ENCODE results near the gene NT5C1A.

NT5C1A gene

GRCh38 chr1:39689214-39689613 is 17.3 kb upstream of the NT5C1A start:
- no peak for DNase-seq

GRCh38 chr1:39688706-39689105 is 16.8 kb upstream of the NT5C1A start:
- no peak for DNase-seq

- no peak for DNase-seq
These were observed 15.3 kb upstream of the NT5C1A start for GRCh38 chr1:39687243-39687642.

- no peak for DNase-seq
These were observed 13.2 kb upstream of the NT5C1A start for GRCh38 chr1:39685071-39685470.

GRCh38 chr1:39684313-39684664 is 12.4 kb upstream of the NT5C1A start:
- no peak for DNase-seq

GRCh38 chr1:39683591-39684312 is 11.8 kb upstream of the NT5C1A start:
- DNase-seq, result no peak

GRCh38 chr1:39681999-39682398 is 10.1 kb upstream of the NT5C1A start:
- no peak for DNase-seq

- no peak for DNase-seq
These were observed 9.4 kb upstream of the NT5C1A start for GRCh38 chr1:39681294-39681693.

GRCh38 chr1:39680751-39681150 is 8.8 kb upstream of the NT5C1A start:
- no peak for DNase-seq

GRCh38 chr1:39679821-39680220 is 7.9 kb upstream of the NT5C1A start:
- no peak for DNase-seq

- no peak for DNase-seq
These were observed 7.0 kb upstream of the NT5C1A start for GRCh38 chr1:39678889-39679288.

GRCh38 chr1:39677645-39678044 is 5.7 kb upstream of the NT5C1A start:
- no peak for DNase-seq

GRCh38 chr1:39676948-39677548 is 5.1 kb upstream of the NT5C1A start:
- no peak for DNase-seq

- no peak for DNase-seq
These were observed 3.3 kb upstream of the NT5C1A start for GRCh38 chr1:39675220-39675619.

GRCh38 chr1:39673215-39673614 is 1.3 kb upstream of the NT5C1A start:
- DNase-seq, result no peak

GRCh38 chr1:39672551-39672947 is 642 bp upstream of the NT5C1A start:
- DNase-seq, result no peak

GRCh38 chr1:39671433-39671792 is 494 bp downstream of the NT5C1A start:
- DNase-seq, result no peak

- DNase-seq, result no peak
These were observed 1.2 kb downstream of the NT5C1A start for GRCh38 chr1:39670689-39671088.

- DNase-seq, result no peak
These were observed 3.0 kb downstream of the NT5C1A start for GRCh38 chr1:39668894-39669293.

GRCh38 chr1:39668111-39668510 is 3.8 kb downstream of the NT5C1A start:
- no peak for DNase-seq

- DNase-seq, result no peak
These were observed 5.1 kb downstream of the NT5C1A start for GRCh38 chr1:39666772-39667171.

- no peak for DNase-seq
These were observed 8.3 kb downstream of the NT5C1A start for GRCh38 chr1:39663559-39663958.

GRCh38 chr1:39662861-39663260 is 9.0 kb downstream of the NT5C1A start:
- DNase-seq, result no peak

GRCh38 chr1:39659538-39659937 is 12.4 kb downstream of the NT5C1A start:
- DNase-seq, result no peak

- DNase-seq, result no peak
These were observed 12.8 kb downstream of the NT5C1A start for GRCh38 chr1:39659110-39659509.

All from NK-92 treated with Interleukin-12 subunit alpha and Interleukin-12 subunit beta, amount 100 ng/mL, for 24 hours (cell line).